Measurements from ENCODE around the gene C2orf80.
"Not testable (repeated sequence)": the region's sequence is repeated elsewhere in the genome, so short reads cannot be mapped to it uniquely, and the experiment has no call there.

C2orf80 gene

DNA sequence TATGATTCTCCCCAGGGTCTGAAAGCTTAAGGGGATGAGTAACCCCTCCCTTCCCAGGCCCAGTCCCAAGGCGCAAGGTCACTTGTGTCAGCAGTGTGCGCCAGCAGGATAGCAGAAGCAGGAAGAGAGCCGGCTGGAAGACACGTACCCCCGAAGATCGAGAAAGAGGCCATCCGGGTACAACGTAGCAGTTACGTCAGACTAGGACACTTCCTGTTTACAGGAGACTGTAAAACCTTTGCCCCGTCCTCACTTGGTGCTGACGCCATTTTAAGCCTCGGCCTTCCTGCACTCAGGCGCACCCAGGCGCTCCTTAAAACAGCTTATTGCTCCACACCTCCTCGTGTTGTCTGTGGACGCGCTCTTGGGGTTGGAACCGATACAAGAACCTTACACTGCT, 50.4 kb downstream of the C2orf80 start:
- DNase-seq (ENCODE audit: low read depth, low spot score) = no peak
- no peak overlapping the region for H3K4me3 ChIP-seq (ENCODE audit: low read length)

DNA sequence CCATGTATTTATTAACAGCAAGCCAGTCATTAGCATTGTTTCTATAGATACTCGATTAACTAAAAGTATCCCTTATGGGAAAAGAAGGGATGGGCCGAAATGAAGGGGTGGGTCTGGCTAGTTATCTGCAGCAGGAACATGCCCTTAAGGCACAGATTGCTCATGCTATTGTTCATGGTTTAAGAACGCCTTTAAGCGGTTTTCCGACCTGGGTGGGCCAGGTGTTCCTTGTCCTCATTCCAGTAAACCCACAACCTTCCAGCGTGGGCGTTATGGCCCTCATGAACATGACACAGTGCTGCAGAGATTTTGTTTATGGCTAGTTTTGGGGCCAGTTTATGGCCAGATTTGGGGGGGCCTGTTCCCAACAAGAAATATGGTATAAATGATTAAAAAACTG, 51.5 kb downstream of the C2orf80 start:
- not testable (repeated sequence) for DNase-seq (ENCODE audit: low read depth, low spot score); H3K4me3 ChIP-seq (ENCODE audit: low read length)

DNA sequence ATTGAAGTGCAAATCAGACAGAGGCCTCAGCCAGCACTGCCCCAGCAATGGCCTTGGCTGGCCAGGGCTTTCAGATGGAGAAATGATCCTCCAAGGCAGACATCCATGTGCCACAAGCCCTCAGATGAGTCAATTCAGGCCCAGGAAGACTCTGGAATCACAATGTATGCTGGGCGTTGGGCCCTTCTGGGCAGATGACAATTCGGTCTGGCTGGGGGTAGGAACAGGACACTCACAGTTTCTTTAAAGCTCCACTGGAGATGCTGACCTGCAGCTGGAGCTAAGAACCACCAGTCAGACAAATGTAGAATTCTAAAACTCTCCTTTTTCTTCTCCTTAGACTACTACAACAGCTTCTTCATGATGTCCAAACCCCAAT, 53.1 kb downstream of the C2orf80 start:
- no peak for DNase-seq (ENCODE audit: low read depth, low spot score)
- no peak overlapping the region for H3K4me3 ChIP-seq (ENCODE audit: low read length)

DNA sequence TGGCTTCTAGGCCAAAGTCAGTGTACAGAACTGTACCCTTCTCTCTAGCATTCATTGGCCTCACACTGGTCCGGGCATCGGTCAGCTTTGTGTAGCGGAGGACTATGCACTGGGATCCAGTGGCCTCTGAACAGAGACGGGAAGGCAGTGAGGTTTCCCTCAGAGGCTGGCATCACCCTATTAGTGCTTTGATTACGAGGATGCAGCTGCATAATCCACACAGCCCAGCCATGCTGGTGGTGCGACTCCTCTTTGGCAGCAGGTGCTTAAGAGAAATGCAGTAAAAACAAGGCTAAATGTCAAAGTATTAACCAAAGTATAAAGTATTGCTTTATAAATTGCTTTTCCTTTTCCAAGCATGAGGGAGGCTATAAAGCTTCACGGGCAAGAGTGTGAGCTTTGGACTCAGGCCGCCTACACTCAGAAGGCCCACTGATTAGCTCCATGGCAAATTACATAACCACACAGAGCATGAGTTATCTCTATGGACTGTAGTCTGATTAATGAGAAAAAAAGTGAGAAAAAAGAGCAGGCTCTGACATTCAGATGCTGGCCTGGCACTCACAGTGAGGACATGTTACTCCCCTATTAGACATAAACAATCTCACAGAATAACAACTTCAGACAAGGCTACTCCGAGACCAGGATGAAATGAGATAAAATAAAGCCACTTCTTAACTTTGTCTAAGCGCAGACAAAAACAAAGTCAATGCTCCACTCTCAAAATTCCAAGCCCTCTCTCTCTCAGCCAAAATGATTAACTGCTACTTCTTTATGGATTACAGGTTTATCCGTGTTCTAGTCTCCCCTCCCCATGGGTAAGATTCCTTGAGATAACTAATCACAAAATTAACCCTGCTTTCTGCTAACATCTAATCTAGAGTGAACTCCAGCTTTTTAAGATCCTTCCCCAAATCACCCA, 53.8 kb downstream of the C2orf80 start:
- no peak overlapping the region for H3K4me3 ChIP-seq (ENCODE audit: low read length)
- DNase-seq (ENCODE audit: low read depth, low spot score) = no peak

DNA sequence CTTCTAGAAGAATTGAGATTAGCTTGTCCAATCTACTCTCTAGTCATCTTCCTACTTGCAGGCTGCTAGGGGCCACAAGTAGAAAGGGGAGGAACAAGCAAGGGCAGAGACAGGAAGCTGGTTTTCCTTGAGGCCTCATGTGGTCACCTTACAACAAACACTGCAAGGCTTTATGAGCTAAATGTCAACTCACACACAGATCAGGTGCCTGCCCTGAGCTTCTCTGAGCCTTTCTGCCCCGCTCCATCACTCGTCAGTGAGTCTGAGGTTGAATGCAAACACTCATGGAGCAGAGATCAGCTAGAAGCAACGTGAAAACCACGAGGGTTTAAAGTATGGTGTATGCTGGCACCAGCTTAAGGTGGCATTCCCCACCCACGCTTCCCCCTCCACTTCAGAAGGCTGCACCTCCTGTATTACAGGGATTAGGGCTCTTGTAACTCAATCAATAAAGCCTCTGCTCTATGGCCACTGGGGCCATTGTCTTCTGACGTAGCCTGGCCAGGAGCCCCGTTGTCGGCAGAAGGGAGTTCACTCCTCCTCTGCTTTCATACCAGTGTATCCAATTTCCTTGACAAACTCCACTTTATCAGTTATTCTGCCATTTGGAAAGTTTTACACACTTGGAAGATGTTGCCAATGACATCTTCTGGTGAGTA, 54.8 kb downstream of the C2orf80 start:
- no peak overlapping the region for H3K4me3 ChIP-seq (ENCODE audit: low read length)
- peak; percentile 74 for DNase-seq (ENCODE audit: low read depth, low spot score)

DNA sequence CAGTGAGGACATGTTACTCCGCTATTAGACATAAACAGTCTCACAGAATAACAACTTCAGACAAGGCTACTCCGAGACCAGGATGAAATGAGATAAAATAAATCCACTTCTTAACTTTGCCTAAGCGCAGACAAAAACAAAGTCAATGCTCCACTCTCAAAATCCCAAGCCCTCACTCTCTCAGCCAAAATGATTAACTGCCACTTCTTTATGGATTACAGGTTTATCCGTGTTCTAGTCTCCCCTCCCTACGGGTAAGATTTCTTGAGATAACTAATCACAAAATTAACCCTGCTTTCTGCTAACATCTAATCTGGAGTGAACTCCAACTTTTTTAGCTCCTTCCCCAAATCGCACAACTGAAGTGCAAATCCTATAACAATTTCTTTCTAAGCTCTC, 59.1 kb downstream of the C2orf80 start:
- DNase-seq (ENCODE audit: low read depth, low spot score) = no peak

DNA sequence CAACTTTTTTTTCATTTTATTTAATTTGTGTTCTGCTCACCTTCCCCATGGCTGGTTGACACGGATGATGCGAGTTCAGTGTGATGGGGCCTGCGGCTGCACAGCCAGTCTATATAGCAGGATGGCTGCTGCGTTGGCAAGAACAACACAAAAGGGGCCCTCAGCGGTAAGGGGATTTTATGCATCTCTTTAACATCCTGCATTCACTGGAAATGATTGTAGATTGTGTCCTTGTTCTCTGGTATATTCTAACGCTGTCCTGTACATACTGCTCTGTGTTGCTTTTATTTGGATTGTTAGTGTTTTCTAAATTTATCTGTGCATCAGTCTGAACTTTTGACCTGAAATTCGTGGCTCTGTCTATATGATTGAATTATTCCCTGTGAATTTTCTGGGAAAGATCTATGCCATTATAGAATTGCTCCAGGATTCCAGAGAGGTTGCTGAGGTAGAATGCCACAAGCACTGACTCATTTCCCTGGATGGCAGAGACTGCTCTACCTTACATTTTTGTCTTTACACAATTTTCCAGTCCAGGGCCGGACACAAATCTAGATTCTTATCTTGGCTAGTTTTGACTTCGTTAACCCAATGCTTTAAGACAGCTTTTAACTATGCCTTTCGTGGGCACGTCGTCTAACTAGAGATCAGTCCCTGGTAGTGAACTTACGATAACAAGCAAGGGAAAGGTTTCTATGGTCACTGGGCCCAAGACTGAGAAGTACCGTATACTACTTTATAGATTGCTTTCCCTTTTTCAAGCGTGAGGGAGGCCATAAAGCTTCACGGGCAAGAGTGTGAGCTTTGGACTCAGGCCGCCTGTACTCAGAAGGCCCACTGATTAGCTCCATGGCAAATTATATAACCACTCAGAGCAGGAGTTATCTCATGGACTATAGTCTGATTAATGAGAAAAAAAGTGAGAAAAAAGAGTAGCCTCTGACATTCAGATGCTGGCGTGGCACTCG, 59.8 kb downstream of the C2orf80 start, which contains the start of gene CRYGC:
Gene CRYGC, minus strand, starts transcription at position 85 of the 968 bp plus-strand sequence. Its CDS starts 36 bp downstream, at position 49.
- no peak for DNase-seq (ENCODE audit: low read depth, low spot score)
- no peak within 1 kb of the TSS for H3K4me3 ChIP-seq (ENCODE audit: low read length)

More for the DNA sequence above, 59.1 kb downstream of the C2orf80 start:
- H3K4me3 ChIP-seq (ENCODE audit: low read length) = no peak overlapping the region

DNA sequence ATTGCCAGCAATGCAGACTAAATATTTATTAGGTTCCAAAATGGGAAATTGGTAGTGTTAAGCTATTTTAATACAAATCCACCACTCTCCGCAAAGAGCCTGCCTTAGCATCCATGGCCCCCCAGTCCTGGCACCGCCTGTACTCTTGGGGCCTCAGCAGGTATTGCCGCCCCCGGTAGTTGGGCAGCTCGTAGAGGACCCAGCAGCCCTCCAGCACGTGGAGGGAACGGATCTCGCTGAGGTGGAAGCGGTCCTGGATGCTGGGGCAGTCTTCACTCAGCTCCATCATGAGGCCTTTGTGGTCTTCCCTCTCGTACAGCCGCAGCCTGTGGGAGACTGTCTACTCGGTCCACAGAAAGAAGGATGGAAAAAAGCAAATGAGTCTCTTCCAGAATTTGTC, 61.7 kb downstream of the C2orf80 start:
- no peak for DNase-seq (ENCODE audit: low read depth, low spot score)
- H3K4me3 ChIP-seq (ENCODE audit: low read length) = no peak overlapping the region

DNA sequence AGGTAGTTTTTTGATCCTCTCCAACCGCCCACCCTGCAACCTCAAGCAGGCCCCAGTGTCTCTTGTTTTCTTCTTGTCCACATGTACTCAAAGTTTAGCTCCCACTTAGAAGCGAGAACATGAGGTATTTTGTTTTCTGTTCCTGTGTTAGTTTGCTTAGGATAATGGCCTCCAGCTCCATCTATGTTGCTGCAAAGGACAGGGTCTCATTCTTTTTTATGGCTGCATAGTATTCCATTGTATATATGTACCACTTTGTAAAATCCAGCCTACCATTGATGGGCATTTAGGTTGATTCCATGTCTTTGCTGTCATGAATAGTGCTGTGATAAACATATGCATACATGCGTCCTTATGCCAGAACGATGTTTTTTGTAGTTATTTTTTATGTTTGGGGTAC, 62.7 kb downstream of the C2orf80 start:
- no peak for DNase-seq (ENCODE audit: low read depth, low spot score)
- no peak overlapping the region for H3K4me3 ChIP-seq (ENCODE audit: low read length)

DNA sequence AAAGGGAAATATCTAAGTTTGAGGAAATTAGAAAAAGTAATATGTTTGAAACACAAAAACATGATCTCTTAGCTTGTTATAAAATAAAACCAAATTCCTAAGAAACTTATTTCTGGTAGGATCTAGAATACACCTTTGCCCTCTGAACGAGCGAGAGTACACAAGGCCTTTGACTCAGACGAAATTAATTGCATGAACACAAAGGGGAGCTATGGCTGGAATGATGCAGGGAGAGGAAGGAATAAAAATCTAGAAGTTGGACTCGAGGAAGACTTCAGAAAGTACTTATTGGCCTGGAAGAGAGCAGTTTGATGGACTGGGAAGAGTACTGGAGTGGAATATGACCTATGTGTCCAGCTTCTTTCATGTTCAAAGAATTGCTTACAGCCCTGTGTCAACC, 64.6 kb downstream of the C2orf80 start:
- no peak for DNase-seq (ENCODE audit: low read depth, low spot score)
- H3K4me3 ChIP-seq (ENCODE audit: low read length) = no peak overlapping the region

DNA sequence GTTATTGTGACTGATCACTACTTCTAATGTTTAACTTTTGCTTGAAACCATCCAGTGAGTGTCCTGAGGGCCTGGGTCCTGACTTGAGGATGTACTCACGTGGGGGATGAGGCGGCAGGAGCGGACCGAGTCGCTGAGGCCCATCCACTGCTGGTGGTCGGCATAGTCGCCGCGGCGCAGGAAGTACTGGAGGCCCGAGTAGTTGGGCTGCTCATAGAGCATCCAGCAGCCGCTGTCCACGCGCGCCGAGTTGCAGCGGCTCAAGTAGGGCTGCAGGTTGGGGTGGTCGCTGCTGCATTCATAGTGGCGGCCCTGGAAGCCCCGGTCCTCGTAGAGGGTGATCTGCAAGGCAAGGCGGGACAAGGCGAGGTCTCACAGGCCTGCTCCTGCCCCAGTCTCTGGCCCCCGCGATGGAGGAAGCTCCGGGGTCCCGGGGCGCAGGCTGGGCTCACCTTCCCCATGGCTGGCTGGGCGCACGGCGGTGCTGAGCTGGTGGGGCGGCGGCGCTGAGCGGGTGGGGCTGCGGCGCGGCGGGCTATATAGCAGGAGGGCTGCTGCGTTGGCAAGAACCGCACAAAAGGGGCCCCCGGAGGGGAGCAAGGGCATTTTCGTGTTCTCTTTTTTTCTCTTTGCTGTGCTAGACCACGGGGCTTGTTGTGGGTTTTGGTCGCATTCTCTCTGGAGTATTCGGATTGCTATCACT, 65.7 kb downstream of the C2orf80 start, which contains the start of gene CRYGD:
Gene CRYGD, minus strand, starts transcription at position 512 of the 703 bp plus-strand sequence. Its CDS starts 51 bp downstream, at position 461.
- H3K4me3 ChIP-seq (ENCODE audit: low read length) = not testable (repeated sequence)

DNA sequence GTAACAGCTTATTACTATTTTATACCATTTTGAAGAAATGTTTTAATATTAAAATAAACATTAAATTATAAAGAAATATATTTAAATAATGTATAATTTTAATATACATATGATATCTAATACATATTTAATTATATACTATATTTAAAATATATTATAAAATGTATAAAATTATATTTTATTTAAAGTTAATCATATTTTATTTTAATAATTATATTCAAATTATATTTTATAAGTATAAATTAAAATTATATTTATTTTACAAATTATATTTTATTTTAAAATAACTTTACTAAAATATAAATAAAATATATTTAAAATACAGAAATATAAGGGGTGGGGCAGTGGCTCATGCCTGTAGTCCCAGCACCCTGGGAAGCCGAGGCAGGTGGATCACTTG, 67.6 kb downstream of the C2orf80 start:
- no peak overlapping the region for H3K4me3 ChIP-seq (ENCODE audit: low read length)
- no peak for DNase-seq (ENCODE audit: low read depth, low spot score)

More for the DNA sequence above, 65.7 kb downstream of the C2orf80 start, which contains the start of gene CRYGD:
- not testable (repeated sequence) for DNase-seq (ENCODE audit: low read depth, low spot score)

DNA sequence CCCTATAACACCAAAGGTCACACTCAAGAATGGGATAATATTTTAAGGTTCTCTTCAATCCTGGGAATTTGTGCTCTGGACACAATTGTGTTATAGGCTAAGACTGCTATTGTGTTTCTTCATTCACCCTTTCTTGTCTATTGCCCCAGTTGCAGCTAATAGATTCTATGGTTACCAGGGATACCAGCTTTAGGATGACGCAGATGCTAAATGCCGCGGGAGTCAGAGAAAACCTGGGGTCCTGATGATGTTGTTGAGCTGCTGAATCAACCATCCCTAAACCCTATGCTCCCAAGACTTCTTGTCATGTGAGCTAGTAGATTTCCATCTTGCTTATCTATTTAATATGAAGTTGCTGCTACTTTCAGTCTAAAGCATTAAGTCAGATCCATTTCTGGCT, 70.9 kb downstream of the C2orf80 start:
- H3K4me3 ChIP-seq (ENCODE audit: low read length) = no peak overlapping the region
- DNase-seq (ENCODE audit: low read depth, low spot score) = no peak

DNA sequence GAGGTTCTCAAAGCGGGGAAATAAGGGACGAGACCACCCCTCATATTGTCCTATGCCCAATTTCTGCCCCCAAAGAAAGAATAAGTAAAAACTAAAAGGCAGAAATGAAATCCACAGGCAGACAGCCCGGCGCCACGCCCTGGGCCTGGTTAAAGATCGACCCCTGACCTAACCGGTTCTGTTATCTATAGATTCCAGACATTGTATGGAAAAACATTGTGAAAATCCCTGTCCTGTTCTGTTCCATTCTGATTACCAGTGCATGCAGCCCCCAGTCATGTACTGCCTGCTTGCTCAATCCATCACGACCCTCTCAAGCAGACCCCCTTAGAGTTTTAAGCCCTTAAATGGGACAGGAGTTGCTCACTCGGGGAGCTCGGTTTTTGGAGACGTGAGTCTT, 72.4 kb downstream of the C2orf80 start:
- not testable (repeated sequence) for DNase-seq (ENCODE audit: low read depth, low spot score); H3K4me3 ChIP-seq (ENCODE audit: low read length)
